OCI-LY1 (cell line): ENCODE measurements around the gene CHSY1.

ENCODE experiments used
- H2AFZ ChIP-seq: fragments of 200-600 bp; sonication (generic), shearing (Covaris generic); 2 replicates; pipeline ENCODE4 v1.6.0; 2014; ENCODE audit warnings: antibody characterized with exemption, mild to moderate bottlenecking, low read length
- H3F3A ChIP-seq: fragments of 200-600 bp; sonication (generic), shearing (Covaris generic); 2 replicates; pipeline ENCODE4 v1.6.0; 2014; ENCODE audit warnings: mild to moderate bottlenecking, antibody characterized with exemption, low read length, moderate library complexity; ENCODE audit not compliant: insufficient read depth
- H3K27ac ChIP-seq: fragments of 200-600 bp; sonication (generic); 2 replicates; pipeline ENCODE4 v1.5.1; 2014; ENCODE audit warnings: low read length, mixed run types, mild to moderate bottlenecking, low read depth; ENCODE audit not compliant: poor library complexity, severe bottlenecking
- H3K27me3 ChIP-seq: fragments of 200-600 bp; sonication (generic); 2 replicates; pipeline ENCODE4 v1.6.0; 2014; ENCODE audit warnings: antibody characterized with exemption, mild to moderate bottlenecking, low read length, moderate library complexity; ENCODE audit not compliant: insufficient read depth
- H3K36me3 ChIP-seq: fragments of 200-600 bp; sonication (generic); 2 replicates; pipeline ENCODE4 v1.6.1; 2014; ENCODE audit warnings: mild to moderate bottlenecking, antibody characterized with exemption, low read length, moderate library complexity, mixed read lengths; ENCODE audit not compliant: insufficient read depth
- H3K4me1 ChIP-seq: fragments of 200-600 bp; sonication (generic); 2 replicates; pipeline ENCODE4 v1.5.1; 2014; ENCODE audit warnings: mild to moderate bottlenecking, low read length, moderate library complexity; ENCODE audit not compliant: insufficient read depth, severe bottlenecking
- H3K4me2 ChIP-seq: fragments of 200-600 bp; sonication (generic), shearing (Covaris generic); 2 replicates; pipeline ENCODE4 v1.6.1; 2014; ENCODE audit warnings: low read length
- H3K4me3 ChIP-seq: fragments of 200-600 bp; sonication (generic); 2 replicates; pipeline ENCODE4 v1.5.1; 2014; ENCODE audit warnings: low read length, low read depth, mild to moderate bottlenecking, mixed read lengths; ENCODE audit not compliant: poor library complexity, severe bottlenecking
- H3K79me2 ChIP-seq: fragments of 200-600 bp; shearing (Covaris generic); 2 replicates; pipeline ENCODE4 v1.6.1; 2016; ENCODE audit warnings: mixed run types, low read length, mixed read lengths; ENCODE audit not compliant: insufficient read depth
- H3K9ac ChIP-seq: fragments of 200-600 bp; sonication (generic), shearing (Covaris generic); 2 replicates; pipeline ENCODE4 v1.6.1; 2014; ENCODE audit warnings: mild to moderate bottlenecking, low read length, mixed read lengths
- H3K9me2 ChIP-seq: fragments of 200-600 bp; sonication (generic), shearing (Covaris generic); 2 replicates; pipeline ENCODE4 v1.6.1; 2014; ENCODE audit warnings: low read depth, mild to moderate bottlenecking, low read length, mixed read lengths
- H3K9me3 ChIP-seq: fragments of 200-600 bp; shearing (Covaris generic); 2 replicates; pipeline ENCODE4 v1.6.1; 2014; ENCODE audit warnings: low read length, mixed read lengths
- H4K20me1 ChIP-seq: fragments of 200-600 bp; sonication (generic), shearing (Covaris generic); 2 replicates; pipeline ENCODE4 v1.6.0; 2016; ENCODE audit warnings: mild to moderate bottlenecking, low read length; ENCODE audit not compliant: insufficient read depth
- EZH2 ChIP-seq: fragments of 200-600 bp; sonication (generic), shearing (Covaris generic); IDR thresholded peaks from 2 replicates; pipeline ENCODE4 v1.8.0; 2017; ENCODE audit warnings: borderline replicate concordance, mixed run types, mild to moderate bottlenecking, antibody characterized with exemption, low read length, moderate library complexity, mixed read lengths
- TF ChIP-seq, protein P1 (sequence below): fragments of 200-600 bp; sonication (generic), shearing (Covaris generic); IDR thresholded peaks from 2 replicates; pipeline ENCODE4 v1.5.1; 2017; ENCODE audit warnings: mild to moderate bottlenecking, antibody characterized with exemption, low read length, moderate library complexity, mixed read lengths

The CHSY1 gene

DNA sequence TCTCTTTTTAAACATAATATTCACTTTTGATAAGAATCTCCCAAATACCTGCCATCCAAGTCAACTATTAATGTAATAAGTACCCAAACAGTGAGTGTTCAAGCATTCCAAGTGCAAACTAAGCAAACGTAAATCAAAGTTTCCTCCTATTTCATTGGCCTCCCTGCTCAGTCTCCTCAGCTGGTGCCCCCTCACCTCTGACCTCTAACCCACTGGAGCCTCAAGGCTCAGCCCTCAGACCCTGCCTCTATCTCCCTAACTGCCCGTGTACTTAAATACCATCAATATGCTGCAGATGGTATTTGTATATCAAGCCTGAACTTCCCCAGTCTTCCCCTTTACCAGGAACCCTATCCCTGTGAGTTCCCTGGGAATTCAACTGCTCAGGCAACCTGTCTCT is 31.8 kb downstream of the CHSY1 start:
- Histone ChIP-seq H3K4me3 (no peak overlapping the region), H3K79me2 (no peaks in the 10 kb centered on the region), H3K4me1 (no peaks in the 10 kb centered on the region), H3K36me3 (no peaks in the 10 kb centered on the region), H3K27ac (no peak overlapping the region), H3K9me2 (no peaks in the 10 kb centered on the region), H3K4me2 (no peak overlapping the region), H3F3A (no peaks in the 10 kb centered on the region), H3K9me3 (no peaks in the 10 kb centered on the region), H3K27me3 (no peaks in the 10 kb centered on the region), H2AFZ (no peak overlapping the region), H3K9ac (no peak overlapping the region), H4K20me1 (no peaks in the 10 kb centered on the region)
- TF ChIP-seq EZH2: no peak
- TF ChIP-seq, protein P1, sequence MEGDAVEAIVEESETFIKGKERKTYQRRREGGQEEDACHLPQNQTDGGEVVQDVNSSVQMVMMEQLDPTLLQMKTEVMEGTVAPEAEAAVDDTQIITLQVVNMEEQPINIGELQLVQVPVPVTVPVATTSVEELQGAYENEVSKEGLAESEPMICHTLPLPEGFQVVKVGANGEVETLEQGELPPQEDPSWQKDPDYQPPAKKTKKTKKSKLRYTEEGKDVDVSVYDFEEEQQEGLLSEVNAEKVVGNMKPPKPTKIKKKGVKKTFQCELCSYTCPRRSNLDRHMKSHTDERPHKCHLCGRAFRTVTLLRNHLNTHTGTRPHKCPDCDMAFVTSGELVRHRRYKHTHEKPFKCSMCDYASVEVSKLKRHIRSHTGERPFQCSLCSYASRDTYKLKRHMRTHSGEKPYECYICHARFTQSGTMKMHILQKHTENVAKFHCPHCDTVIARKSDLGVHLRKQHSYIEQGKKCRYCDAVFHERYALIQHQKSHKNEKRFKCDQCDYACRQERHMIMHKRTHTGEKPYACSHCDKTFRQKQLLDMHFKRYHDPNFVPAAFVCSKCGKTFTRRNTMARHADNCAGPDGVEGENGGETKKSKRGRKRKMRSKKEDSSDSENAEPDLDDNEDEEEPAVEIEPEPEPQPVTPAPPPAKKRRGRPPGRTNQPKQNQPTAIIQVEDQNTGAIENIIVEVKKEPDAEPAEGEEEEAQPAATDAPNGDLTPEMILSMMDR: no peak

DNA sequence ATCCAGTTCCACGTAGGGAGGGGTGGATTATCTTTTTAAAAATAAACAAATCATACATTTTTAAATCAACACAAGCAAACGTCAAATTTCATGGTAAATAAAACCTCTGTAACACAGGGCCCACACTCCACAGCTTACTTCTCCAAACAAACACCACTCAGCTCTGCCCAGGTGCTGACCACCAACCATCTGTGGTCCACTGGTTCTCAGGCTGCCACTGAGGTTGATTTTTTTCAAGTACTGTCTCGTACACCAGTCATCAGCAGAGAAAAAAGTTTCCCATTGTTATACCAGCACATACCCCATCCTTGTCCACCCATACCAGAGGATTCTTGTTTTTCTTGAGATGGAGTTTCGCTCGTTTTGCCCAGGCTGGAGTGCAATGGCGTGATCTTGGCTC is 32.4 kb downstream of the CHSY1 start:
- no peak for TF ChIP-seq EZH2
- TF ChIP-seq, protein P1: no peak
- Histone ChIP-seq H3K9ac (no peak overlapping the region), H3K4me2 (no peak overlapping the region), H4K20me1 (no peaks in the 10 kb centered on the region), H3K4me3 (no peak overlapping the region), H3K27me3 (no peaks in the 10 kb centered on the region), H3F3A (no peaks in the 10 kb centered on the region), H2AFZ (no peak overlapping the region), H3K4me1 (no peaks in the 10 kb centered on the region), H3K9me2 (no peaks in the 10 kb centered on the region), H3K79me2 (no peaks in the 10 kb centered on the region), H3K9me3 (no peaks in the 10 kb centered on the region), H3K36me3 (no peaks in the 10 kb centered on the region), H3K27ac (no peak overlapping the region)

DNA sequence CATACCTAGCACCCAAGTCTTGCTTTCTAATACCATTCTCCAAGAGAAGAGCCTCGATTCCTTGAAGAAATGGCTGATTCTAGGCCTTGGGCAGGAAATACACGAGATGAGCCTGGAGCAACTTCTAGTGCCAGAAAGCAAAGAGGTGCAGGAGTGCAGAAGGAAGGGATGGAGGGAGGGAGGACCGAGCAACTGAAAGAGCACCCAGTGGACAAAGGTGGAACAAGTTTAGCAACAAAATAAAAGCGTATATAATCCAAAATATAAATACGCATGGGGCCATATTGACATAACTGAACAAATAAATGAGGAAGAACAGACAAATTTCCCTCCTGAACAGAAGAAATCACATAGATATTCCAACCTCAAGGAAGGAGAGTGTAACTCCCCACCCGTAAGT is 34.4 kb downstream of the CHSY1 start:
- H3K4me3 ChIP-seq: no peak overlapping the region
- no peaks in the 10 kb centered on the region for H3K36me3 ChIP-seq
- no peaks in the 10 kb centered on the region for H3F3A ChIP-seq
- H3K27ac ChIP-seq: no peak overlapping the region
- no peak overlapping the region for H3K9ac ChIP-seq
- H4K20me1 ChIP-seq: no peaks in the 10 kb centered on the region
- H2AFZ ChIP-seq: no peak overlapping the region
- TF ChIP-seq EZH2: no peak
- TF ChIP-seq, protein P1: no peak
- no peaks in the 10 kb centered on the region for H3K4me1 ChIP-seq
- no peak overlapping the region for H3K4me2 ChIP-seq
- no peaks in the 10 kb centered on the region for H3K79me2 ChIP-seq
- no peaks in the 10 kb centered on the region for H3K9me3 ChIP-seq
- no peaks in the 10 kb centered on the region for H3K27me3 ChIP-seq
- H3K9me2 ChIP-seq: no peaks in the 10 kb centered on the region
